A204.1 (cell line): Measurements from ENCODE around the gene ATP5F1A.
"Not testable (repeated sequence)": the region's sequence is repeated elsewhere in the genome, so short reads cannot be mapped to it uniquely, and the experiment has no call there.

ENCODE experiments used
- FAIRE-seq: peaks from 2 replicates; lab custom pipeline; 2012; peaks lifted over from hg19 to GRCh38; lab: Jason Lieb, UNC

Gene ATP5F1A

GRCh38 chr18:46047369-46047768 lies 50.7 kb downstream of the ATP5F1A start:
- FAIRE-seq: not testable (repeated sequence)

- no peak for FAIRE-seq
Measured at GRCh38 chr18:46046688-46047087, 51.4 kb downstream of the ATP5F1A start.

- FAIRE-seq: no peak
Measured at GRCh38 chr18:46046126-46046525, 52.0 kb downstream of the ATP5F1A start.

GRCh38 chr18:46042571-46043123 lies 55.4 kb downstream of the ATP5F1A start:
- FAIRE-seq: no peak

- FAIRE-seq: no peak
Measured at GRCh38 chr18:46040747-46041104, 57.4 kb downstream of the ATP5F1A start.

- FAIRE-seq: no peak
Measured at GRCh38 chr18:46040033-46040746, 57.9 kb downstream of the ATP5F1A start.

GRCh38 chr18:46037512-46038305 lies 60.4 kb downstream of the ATP5F1A start:
- no peak for FAIRE-seq

GRCh38 chr18:46035696-46036680 lies 62.1 kb downstream of the ATP5F1A start:
- FAIRE-seq: peak; percentile 96

GRCh38 chr18:46034230-46034629 lies 63.9 kb downstream of the ATP5F1A start:
- FAIRE-seq: no peak

GRCh38 chr18:46031741-46032140 lies 66.4 kb downstream of the ATP5F1A start:
- FAIRE-seq: no peak
